AG10803 (cell line): ENCODE data around the gene TRIM44.

Experiments used
- DNase-seq: peaks from one replicate; pipeline ENCODE4 v3.0.0; 2010; ENCODE audit warnings: low read depth
- H3K4me3 ChIP-seq: 2 replicates; pipeline ENCODE4 v1.5.1; 2011; ENCODE audit warnings: mild to moderate bottlenecking, low read length, control low read depth
- TF ChIP-seq, protein P1 (sequence below): conservative IDR thresholded peaks from 2 replicates; pipeline ENCODE4 v1.5.1; 2011; ENCODE audit warnings: mild to moderate bottlenecking, low read length, control low read depth, inconsistent platforms

Gene TRIM44

DNA sequence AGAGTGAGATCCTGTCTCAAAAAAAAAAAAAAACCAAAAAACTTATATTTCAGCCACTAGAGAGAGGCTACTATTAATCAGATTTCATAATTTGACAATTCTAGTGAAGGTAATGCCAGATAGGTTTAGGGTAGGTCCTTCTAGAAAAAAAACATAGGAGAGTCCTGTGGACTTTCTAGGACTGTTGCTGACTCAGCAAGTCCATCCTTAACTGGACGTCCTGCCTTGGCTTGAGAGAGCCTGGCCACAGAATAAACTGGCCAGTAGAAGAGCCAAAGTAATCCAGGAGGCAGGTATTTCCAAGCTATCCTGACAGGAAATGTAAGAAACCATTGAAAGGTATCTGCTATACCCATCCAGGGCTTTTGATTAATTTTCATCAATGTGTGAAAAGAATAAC lies 64.6 kb downstream of the TRIM44 start:
- TF ChIP-seq, protein P1, sequence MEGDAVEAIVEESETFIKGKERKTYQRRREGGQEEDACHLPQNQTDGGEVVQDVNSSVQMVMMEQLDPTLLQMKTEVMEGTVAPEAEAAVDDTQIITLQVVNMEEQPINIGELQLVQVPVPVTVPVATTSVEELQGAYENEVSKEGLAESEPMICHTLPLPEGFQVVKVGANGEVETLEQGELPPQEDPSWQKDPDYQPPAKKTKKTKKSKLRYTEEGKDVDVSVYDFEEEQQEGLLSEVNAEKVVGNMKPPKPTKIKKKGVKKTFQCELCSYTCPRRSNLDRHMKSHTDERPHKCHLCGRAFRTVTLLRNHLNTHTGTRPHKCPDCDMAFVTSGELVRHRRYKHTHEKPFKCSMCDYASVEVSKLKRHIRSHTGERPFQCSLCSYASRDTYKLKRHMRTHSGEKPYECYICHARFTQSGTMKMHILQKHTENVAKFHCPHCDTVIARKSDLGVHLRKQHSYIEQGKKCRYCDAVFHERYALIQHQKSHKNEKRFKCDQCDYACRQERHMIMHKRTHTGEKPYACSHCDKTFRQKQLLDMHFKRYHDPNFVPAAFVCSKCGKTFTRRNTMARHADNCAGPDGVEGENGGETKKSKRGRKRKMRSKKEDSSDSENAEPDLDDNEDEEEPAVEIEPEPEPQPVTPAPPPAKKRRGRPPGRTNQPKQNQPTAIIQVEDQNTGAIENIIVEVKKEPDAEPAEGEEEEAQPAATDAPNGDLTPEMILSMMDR, result no peak
- no peak for DNase-seq
- H3K4me3 ChIP-seq, result no peak overlapping the region

DNA sequence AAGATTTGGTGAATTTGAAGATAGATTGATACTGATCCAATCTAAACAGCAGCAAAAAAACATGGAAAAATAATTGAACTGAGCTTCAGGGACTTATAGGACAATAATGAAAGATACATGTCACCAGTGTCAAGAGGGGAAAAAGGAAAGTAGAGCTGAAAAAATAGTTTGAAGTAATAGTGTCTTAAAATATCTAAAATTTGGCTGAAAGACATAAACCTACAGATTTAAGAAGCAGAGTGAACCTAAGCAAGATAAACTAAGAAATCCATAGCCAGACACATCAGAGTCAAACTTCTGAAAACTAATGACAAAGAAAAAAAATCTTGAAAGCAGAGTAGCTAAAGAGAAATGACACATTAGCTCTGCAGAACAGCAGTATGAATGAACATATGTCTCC lies 67.7 kb downstream of the TRIM44 start:
- no peak overlapping the region for H3K4me3 ChIP-seq
- no peak for DNase-seq
- TF ChIP-seq, protein P1, result no peak

DNA sequence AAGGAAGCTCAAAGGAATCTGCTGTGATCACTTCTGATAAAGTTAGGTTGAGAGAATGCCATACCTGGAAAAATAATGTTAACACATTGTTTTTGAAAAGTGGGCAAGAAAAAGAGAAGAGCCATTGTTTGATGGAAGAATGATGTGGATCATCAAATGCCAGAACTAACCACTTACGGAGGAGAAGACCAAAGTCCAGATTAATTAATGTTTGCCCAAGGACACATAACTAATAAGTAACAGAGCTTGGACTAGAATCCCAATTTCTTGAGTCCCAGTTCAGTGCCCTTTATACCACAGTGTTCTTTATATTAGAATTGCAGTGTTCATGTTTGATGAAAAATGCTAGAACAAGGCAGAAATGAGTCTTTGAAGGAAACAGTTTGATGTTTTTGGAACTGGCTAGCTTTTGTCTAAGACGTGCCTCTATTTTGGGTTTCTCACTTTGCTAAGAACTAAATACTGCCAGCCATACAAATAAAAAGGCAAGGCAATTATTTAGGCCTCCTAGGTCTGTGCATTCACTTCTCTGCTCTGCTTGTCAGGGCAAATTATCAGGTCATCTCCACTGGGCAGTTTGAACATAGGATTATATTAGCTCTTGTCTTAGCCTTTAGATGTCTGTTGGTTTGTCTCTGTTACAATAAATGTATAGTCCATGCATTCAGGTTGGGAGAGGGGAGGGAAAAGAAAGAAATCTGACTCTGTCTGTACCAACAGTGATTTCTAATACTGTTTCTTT lies 72.3 kb downstream of the TRIM44 start:
- H3K4me3 ChIP-seq, result no peak overlapping the region
- TF ChIP-seq, protein P1, result no peak
- DNase-seq, result no peak

DNA sequence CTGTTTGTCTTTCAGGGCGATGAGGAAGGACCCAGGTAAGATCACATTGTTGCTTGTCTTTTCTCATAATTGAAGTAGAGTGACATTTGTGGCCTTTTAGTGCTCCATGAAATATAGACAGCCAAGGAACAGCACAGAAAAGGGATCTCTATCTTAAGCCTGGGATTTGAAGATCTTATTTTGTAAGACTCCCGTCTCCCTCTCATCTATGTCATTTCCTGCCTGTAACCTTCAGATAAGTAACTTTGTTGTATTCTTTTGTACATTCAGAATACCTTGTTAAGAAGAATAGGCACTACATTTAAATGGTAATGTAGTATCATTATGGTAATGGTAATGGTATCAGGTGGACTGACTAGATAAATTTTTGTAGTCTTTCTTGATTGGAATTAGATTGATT lies 72.8 kb downstream of the TRIM44 start:
- no peak overlapping the region for H3K4me3 ChIP-seq
- no peak for DNase-seq
- TF ChIP-seq, protein P1, result no peak

DNA sequence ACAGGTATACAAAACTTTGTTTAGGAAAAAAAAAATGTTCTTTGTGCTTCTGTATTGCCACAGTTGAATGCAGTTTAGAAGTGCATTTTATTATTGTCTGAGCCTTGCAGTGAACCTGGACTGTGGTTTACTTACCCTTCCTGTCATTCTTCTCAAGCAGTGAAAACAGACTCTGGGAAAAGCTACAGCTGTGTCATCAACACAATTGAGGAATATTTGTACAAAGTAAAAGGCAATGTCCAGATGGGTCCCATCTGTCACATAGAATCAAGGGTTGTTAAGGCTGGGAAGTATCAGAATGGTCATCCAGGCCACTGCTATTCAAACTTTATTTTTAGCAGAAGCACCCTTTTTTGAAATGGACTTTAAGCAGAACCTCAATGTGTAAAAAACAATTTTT lies 73.3 kb downstream of the TRIM44 start:
- peak; percentile 12 for DNase-seq
- H3K4me3 ChIP-seq, result no peak overlapping the region
- TF ChIP-seq, protein P1, result no peak

DNA sequence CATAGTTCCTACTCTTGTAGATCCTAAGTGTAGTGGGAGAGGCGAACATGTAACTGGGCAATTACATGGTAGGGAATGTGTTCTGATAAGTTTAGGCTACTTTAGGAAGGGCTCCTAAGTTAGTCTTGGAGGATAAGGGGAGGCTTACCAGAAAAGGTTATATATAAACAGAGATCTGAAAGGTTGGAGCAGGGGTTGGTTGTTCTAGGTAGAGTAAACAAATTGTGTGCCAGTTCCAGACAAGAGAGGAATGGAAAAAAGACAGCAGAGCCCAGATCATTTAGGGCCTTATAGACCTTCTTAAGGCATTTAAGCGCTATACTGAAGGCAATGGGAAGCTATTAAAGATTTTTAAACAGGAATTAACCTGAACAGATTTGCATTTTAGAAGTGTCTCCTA lies 74.4 kb downstream of the TRIM44 start:
- no peak for DNase-seq
- TF ChIP-seq, protein P1, result no peak
- H3K4me3 ChIP-seq, result no peak overlapping the region

DNA sequence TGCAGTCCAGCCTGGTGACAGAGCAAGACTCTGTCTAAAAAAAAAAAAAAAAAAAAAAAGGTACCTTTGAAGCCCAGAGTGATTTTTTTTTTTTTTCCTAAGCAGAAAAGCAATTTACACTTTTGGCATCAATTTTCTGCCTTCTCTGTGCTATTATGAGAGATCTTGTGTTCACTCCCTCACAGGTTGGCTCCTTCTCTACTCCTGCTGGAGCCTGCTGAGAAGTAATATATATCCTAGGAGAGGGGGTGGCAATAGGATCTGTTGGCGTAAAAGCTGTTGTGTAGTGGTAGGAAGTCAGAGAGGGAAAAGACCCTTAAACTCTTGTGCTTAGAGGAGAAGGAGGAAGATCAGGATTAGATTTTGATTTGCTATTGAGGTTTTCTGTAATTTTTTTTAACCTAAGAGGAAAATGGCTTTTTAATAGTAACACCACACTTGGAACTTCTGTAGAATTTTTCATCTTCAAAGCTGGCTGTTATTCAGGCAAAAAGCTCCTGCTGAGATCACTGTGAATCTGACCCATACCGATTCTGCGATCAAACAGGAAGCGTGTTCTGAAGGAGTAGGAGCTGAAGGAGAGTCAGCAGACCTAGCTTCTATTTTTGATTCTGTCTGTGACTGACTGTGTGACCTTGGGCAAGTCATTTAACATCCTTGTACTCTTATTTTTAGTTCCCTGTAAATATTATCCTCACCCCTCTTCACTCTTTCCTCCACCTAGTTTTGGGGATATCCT lies 77.7 kb downstream of the TRIM44 start:
- no peak overlapping the region for H3K4me3 ChIP-seq
- TF ChIP-seq, protein P1, result no peak
- no peak for DNase-seq
